ENCODE measurements around the gene BRPF3.

DNA sequence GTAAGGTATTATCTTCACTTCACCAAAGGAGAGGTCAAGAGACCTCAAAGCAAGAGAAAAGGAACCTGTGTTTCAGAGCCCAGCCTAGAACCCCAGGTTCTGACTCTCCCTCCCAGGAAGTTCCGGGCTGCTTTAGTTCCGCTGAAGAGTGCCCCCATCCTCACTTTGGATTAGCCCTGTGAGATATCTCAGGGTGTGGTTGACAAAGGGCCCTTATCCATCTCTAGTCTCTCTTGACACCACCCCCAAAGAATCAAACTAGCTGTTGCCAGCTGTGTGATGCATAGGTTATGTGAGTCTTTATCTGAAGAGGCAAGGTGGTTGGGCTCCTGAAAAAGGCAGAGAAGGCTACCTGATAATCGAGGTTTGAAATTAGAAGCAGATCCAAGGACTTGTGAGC lies 20.6 kb downstream of the BRPF3 start:
- TF ChIP-seq CTCF (IDR thresholded peaks at IDR 0.05), result no peak
- no peak for TF ChIP-seq POLR2A (IDR thresholded peaks at IDR 0.05)

Measured in Peyer's patch (tissue), 4 donors.